GM12874 (cell line): ENCODE results near the gene ENPP6.

Experiments used
- CTCF ChIP-seq: IDR thresholded peaks from 2 replicates; pipeline ENCODE4 v1.5.1; 2011; ENCODE audit warnings: low read depth, mild to moderate bottlenecking, control low read depth, low read length, moderate library complexity; ENCODE audit not compliant: insufficient read depth

The ENPP6 gene

GRCh38 chr4:184080674-184081073 is 137.0 kb downstream of the ENPP6 start:
- TF ChIP-seq CTCF: no peak

- TF ChIP-seq CTCF: no peak
These were observed 142.8 kb downstream of the ENPP6 start for GRCh38 chr4:184074677-184075388.

GRCh38 chr4:184067931-184068554 is 149.6 kb downstream of the ENPP6 start:
- no peak for TF ChIP-seq CTCF

- no peak for TF ChIP-seq CTCF
These were observed 150.9 kb downstream of the ENPP6 start for GRCh38 chr4:184066584-184067300.

GRCh38 chr4:184064877-184065276 is 152.8 kb downstream of the ENPP6 start:
- TF ChIP-seq CTCF: no peak

GRCh38 chr4:184062769-184063168 is 154.9 kb downstream of the ENPP6 start:
- no peak for TF ChIP-seq CTCF

- no peak for TF ChIP-seq CTCF
These were observed 156.1 kb downstream of the ENPP6 start for GRCh38 chr4:184061582-184061981.
